ENCODE results near the gene ZFP91.
"Not testable (repeated sequence)": the region's sequence is repeated elsewhere in the genome, so short reads cannot be mapped to it uniquely, and the experiment has no call there.

The ZFP91 gene, protein sequence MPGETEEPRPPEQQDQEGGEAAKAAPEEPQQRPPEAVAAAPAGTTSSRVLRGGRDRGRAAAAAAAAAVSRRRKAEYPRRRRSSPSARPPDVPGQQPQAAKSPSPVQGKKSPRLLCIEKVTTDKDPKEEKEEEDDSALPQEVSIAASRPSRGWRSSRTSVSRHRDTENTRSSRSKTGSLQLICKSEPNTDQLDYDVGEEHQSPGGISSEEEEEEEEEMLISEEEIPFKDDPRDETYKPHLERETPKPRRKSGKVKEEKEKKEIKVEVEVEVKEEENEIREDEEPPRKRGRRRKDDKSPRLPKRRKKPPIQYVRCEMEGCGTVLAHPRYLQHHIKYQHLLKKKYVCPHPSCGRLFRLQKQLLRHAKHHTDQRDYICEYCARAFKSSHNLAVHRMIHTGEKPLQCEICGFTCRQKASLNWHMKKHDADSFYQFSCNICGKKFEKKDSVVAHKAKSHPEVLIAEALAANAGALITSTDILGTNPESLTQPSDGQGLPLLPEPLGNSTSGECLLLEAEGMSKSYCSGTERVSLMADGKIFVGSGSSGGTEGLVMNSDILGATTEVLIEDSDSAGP

GRCh38 chr11:58578635-58579191 lies at the start of gene ZFP91:
Gene ZFP91 (plus strand): TSS chr11:58579063. CDS start chr11:58579282, 219 bp downstream.
- DNase-seq: peak; percentile 97

DNA sequence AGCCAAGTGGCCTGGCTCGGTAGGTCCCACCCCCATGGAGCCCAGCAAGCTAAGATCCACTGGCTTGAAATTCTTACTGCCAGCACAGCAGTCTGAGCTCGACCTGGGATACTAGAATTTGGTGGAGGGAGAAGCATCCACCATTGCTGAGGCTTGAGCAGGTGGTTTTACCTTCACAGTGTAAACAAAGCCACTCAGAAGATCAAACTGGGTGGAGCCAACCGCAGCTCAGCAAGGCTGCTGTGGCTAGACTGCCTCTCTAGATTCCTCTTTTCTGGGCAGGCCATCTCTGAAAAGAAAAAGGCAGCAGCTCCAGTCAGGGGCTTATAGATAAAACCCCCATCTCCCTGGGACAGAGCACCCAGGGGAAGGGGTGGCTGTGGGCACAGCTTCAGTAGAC lies 48.6 kb upstream of the ZFP91 start:
- DNase-seq: no peak

GRCh38 chr11:58531865-58532341 lies 47.0 kb upstream of the ZFP91 start:
- no peak for DNase-seq

GRCh38 chr11:58546841-58547240 lies 32.0 kb upstream of the ZFP91 start:
- DNase-seq: no peak

- DNase-seq: no peak
Measured at GRCh38 chr11:58549644-58550043, 29.2 kb upstream of the ZFP91 start.

GRCh38 chr11:58560842-58561241 lies 18.0 kb upstream of the ZFP91 start:
- no peak for DNase-seq

DNA sequence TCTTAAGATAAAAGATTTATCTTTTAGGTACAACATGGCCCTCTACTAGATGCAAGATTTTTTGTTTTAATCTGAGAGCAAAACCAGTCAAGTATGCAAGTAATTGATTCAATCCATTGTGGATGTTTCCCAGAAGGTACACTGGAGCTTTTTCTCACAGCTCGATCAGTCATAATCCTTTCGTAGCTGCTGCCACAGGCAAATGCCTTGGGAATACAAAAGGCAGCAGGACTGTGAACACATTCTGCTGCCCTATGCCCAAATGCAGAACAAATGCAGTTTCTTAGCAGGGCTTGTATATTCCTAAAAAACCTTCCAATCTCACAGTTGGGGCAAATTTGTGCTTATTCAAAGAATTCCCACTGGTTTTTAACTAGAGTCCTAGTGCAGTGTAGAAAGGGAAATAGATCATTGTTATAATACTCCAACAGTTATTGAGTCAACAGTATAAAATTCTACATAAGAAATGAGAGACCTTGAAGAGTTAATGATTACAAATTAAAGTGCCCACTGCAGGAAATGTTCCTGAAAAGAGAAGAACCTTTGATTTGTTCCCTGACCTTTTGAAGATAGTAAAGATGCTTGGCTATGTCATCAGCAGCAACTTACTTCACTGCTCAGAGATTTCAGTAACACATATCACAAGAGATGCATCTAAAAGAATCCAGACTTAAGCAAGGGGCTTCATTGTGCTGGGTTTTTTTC lies 17.3 kb upstream of the ZFP91 start:
- DNase-seq: no peak

- no peak for DNase-seq
Measured at GRCh38 chr11:58562375-58562800, 16.5 kb upstream of the ZFP91 start.

- no peak for DNase-seq
Measured at GRCh38 chr11:58564231-58564630, 14.6 kb upstream of the ZFP91 start.

DNA sequence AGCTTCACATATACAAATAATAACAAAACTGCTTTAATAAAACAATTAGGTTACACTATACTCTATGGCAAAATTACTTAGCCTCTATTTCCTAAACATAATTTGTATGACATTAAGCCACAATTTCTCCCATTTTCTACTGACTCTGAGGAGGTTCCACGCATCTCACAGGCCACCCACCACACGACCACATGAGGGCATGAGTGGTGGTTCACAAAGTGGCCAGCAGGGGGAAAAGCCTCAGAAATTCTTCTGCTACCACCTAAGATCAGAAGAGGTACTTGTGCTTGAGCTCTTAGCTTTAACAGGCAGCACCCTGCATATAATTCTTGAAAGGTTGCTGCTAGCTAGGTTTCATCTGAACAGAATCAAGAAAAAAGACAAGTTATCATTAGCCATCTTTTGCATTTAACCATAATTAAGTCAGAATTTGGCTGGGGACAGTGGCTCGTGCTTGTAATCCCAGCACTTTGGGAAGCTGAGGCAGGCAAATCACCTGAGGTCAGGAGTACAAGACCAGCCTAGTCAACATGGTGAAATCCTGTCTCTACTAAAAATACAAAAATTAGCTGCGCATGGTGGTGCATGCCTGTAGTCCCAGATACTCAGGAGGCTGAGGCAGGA lies 10.9 kb upstream of the ZFP91 start:
- DNase-seq: peak; percentile 33

DNA sequence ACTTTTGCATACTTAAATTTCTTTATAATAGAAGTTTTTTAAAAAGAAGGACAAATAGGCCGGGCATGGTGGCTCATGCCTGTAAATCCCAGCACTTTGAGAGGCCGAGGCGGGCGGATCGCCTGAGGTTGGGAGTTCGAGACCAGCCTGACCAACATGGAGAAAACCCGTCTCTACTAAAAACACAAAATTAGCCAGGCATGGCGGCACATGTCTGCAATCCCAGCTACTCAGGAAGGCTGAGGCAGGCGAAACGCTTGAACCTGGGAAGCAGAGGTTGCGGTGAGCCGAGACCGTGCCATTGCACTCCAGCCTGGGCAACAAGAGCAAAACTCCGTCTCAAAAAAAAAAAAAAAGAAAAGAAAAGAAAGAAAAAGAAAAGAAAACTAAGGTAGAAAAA lies 6.0 kb upstream of the ZFP91 start:
- not testable (repeated sequence) for DNase-seq

- peak; percentile 48 for DNase-seq
Measured at GRCh38 chr11:58573451-58574104, 5.3 kb upstream of the ZFP91 start.

- DNase-seq: peak; percentile 16
Measured at GRCh38 chr11:58574881-58575280, 4.0 kb upstream of the ZFP91 start.

GRCh38 chr11:58575377-58576020 lies 3.4 kb upstream of the ZFP91 start, which contains the start of gene LPXN:
Gene LPXN (minus strand): TSS chr11:58575856. CDS start chr11:58575772, 84 bp downstream.
- DNase-seq: no peak

- DNase-seq: peak; percentile 21
Measured at GRCh38 chr11:58576887-58577471, 1.9 kb upstream of the ZFP91 start.

DNA sequence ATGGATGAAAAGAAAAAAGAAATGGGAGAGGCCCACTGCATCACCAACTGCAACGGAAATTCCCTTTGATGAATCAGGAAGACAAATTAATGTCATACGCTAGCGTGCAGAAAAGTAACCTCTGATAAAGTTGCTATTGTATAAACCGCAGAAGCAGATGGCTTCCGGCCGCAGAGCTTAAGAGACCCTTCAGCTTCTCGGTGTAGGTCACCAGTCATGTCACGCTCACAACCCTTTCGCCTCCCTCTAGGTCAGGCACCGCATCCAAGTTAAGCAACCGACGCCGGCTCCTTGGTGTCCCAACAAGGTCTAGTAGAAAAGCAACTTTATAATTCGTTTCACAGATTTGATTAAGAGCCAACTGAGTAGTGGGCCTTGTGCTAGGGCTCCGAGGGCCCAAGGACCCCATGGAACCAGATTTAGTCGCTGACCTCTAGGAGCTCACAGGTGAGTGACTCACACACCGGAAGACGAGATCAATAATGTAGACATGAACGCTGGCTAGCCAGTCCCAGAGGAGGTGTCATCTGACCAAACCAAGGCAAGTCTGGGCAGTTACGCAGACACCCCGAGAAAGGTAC lies 1.2 kb upstream of the ZFP91 start:
- no peak for DNase-seq

DNA sequence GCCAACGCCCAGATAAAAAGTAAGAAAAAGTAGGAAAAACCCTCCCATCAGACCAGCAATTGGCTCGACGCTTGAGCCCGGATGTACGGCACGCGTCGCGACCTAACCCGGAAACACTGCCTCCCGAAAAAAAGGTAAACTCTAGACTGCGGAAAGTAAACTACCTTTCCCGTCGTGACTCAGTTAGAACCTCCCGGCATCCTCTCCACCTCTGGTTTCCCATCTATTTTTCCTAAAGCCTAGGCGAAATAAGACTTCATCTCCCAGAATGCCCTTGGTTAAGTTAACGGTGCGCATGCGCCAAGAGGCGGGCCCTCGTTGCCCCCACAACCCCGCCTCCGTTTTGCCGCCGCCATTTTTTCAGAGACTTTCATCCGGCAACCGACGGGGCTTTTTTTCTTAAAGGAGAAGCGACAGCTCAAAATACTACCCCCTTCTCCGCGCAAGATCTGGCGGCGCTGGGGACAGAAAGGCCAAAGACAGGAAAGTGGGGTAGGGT lies 678 bp upstream of the ZFP91 start:
- peak; percentile 99 for DNase-seq

- DNase-seq: peak; percentile 90
Measured at GRCh38 chr11:58579192-58580129, 598 bp downstream of the ZFP91 start.

GRCh38 chr11:58580311-58580710 lies 1.4 kb downstream of the ZFP91 start:
- no peak for DNase-seq

GRCh38 chr11:58582437-58582836 lies 3.6 kb downstream of the ZFP91 start:
- DNase-seq: no peak

Measured in NCI-H446 treated with DMSO at 0.1 percent for 48 hours (cell line).